GM12878 (cell line): ENCODE results near the gene DUOX2. TPM values are rescaled to one million over a fixed set of nuclear protein-coding genes. Genes with fewer than 3 reads are reported as not detected.

ENCODE experiments used
- ATAC-seq: fragments of 200-7000 bp; cut with Tn5 transposase; 3 replicates; pipeline ENCODE4 v1.9.1; 2020; ENCODE audit warnings: mild to moderate bottlenecking, moderate library complexity
- BruUV-seq: library from RNA; stranded (reverse); fragments of 400-500 nt; replicated peaks from 2 replicates; lab custom pipeline; 2021; lab: Mats Ljungman, UMichigan
- CTCF ChIA-PET: fragments of 300-600 bp; sonication (Branson Sonifier 250); formaldehyde crosslinking; extraction: SDS; loops from one replicate; lab custom pipeline; 2021; ENCODE audit warnings: inconsistent platforms; lab: Yijun Ruan, JAX
- POLR2A ChIA-PET: fragments of 350-600 bp; formaldehyde crosslinking; extraction: SDS; loops from one replicate; lab custom pipeline; 2021; ENCODE audit warnings: inconsistent platforms; lab: Charles Lee
- RAD21 ChIA-PET: fragments of 300-600 bp; sonication (Branson Sonifier 250); formaldehyde crosslinking; loops from one replicate; lab custom pipeline; 2023; ENCODE audit warnings: antibody characterized with exemption; ENCODE audit not compliant: unreplicated experiment; lab: Charles Lee
- SMC1A ChIA-PET: fragments of 300-600 bp; sonication (Branson Sonifier 250); formaldehyde crosslinking; loops from one replicate; lab custom pipeline; 2023; ENCODE audit not compliant: unreplicated experiment, uncharacterized antibody; lab: Charles Lee
- DNase-seq: peaks from one replicate; pipeline ENCODE4 v3.0.0-alpha.2; 2011; ENCODE audit warnings: low read depth, low spot score
- FAIRE-seq: peaks from 3 replicates; lab custom pipeline; 2011; peaks lifted over from hg19 to GRCh38; lab: Jason Lieb, UNC
- H2AFZ ChIP-seq: 2 replicates; pipeline ENCODE4 v1.6.0; 2011; ENCODE audit warnings: low read depth, low read length, control low read depth; ENCODE audit not compliant: control insufficient read depth
- H3K27ac ChIP-seq: 2 replicates; pipeline ENCODE4 v1.5.1; 2011; ENCODE audit warnings: control low read depth; ENCODE audit not compliant: control insufficient read depth, insufficient read depth
- H3K27me3 ChIP-seq, 2 experiments: replicated peaks in 1 of 2; 2 replicates each; pipeline versions ENCODE4 v1.6.0 to v1.6.1; 2011; ENCODE audit warnings: low read length in 1 of 2; ENCODE audit not compliant: control insufficient read depth in 2 of 2, insufficient read depth in 2 of 2
- H3K36me3 ChIP-seq, 2 experiments: 2 replicates each; pipeline ENCODE4 v1.5.1; 2011; ENCODE audit warnings: low read length in 1 of 2; ENCODE audit not compliant: control insufficient read depth in 2 of 2, insufficient read depth in 2 of 2
- H3K4me1 ChIP-seq: 2 replicates; pipeline ENCODE4 v1.6.1; 2011; ENCODE audit warnings: mild to moderate bottlenecking, low read length, moderate library complexity, mixed read lengths; ENCODE audit not compliant: control insufficient read depth, insufficient read depth
- H3K4me2 ChIP-seq: 2 replicates; pipeline ENCODE4 v1.6.0; 2011; ENCODE audit warnings: control low read depth; ENCODE audit not compliant: control insufficient read depth, insufficient read depth
- H3K4me3 ChIP-seq: fragments of 200-600 bp; sonication (generic); 2 replicates; pipeline ENCODE4 v1.5.1; 2016
- H3K79me2 ChIP-seq: 2 replicates; pipeline ENCODE4 v1.6.0; 2011; ENCODE audit warnings: low read length; ENCODE audit not compliant: control insufficient read depth, insufficient read depth
- H3K9ac ChIP-seq: 2 replicates; pipeline ENCODE4 v1.8.0; 2011; ENCODE audit warnings: low read length, control low read depth, mixed read lengths; ENCODE audit not compliant: control insufficient read depth, insufficient read depth
- H3K9me3 ChIP-seq: replicated peaks from 3 replicates; pipeline ENCODE4 v1.5.1; 2011; ENCODE audit warnings: mild to moderate bottlenecking, low read length; ENCODE audit not compliant: control insufficient read depth, insufficient read depth
- H4K20me1 ChIP-seq: 2 replicates; pipeline ENCODE4 v1.6.0; 2011; ENCODE audit not compliant: control insufficient read depth, insufficient read depth
- BCL11A ChIP-seq: IDR thresholded peaks from 2 replicates; pipeline ENCODE4 v1.6.1; 2011; ENCODE audit warnings: low read depth, low read length
- CHD4 ChIP-seq: fragments of 200-600 bp; sonication (generic); IDR thresholded peaks from 2 replicates; pipeline ENCODE4 v1.6.1; 2016; ENCODE audit warnings: mild to moderate bottlenecking
- ESRRA ChIP-seq: IDR thresholded peaks from 2 replicates; pipeline ENCODE4 v1.6.1; 2012; ENCODE audit warnings: mild to moderate bottlenecking, low read length, improper control_type of control experiment
- IKZF1 ChIP-seq: fragments of 450-650 bp; conservative IDR thresholded peaks from 2 replicates; pipeline ENCODE4 v1.6.1; 2017; ENCODE audit warnings: antibody characterized with exemption, mild to moderate bottlenecking
- JUND ChIP-seq: IDR thresholded peaks from 2 replicates; pipeline ENCODE4 v1.6.1; 2012; ENCODE audit warnings: low read depth, mild to moderate bottlenecking, low read length, improper control_type of control experiment, moderate library complexity
- MTA3 ChIP-seq: IDR thresholded peaks from 2 replicates; pipeline ENCODE4 v1.6.1; 2012; ENCODE audit warnings: low read length, inconsistent platforms, borderline replicate concordance
- NFYB ChIP-seq: IDR thresholded peaks from 2 replicates; pipeline ENCODE4 v1.6.1; 2011; ENCODE audit warnings: low read depth, mild to moderate bottlenecking, low read length, improper control_type of control experiment, moderate library complexity; ENCODE audit not compliant: insufficient read depth
- SREBF2 ChIP-seq: IDR thresholded peaks from 2 replicates; pipeline ENCODE4 v1.6.1; 2012; ENCODE audit warnings: mild to moderate bottlenecking, low read length
- TCF3 ChIP-seq: IDR thresholded peaks from 2 replicates; pipeline ENCODE4 v1.6.1; 2012; ENCODE audit warnings: low read depth, mild to moderate bottlenecking, low read length, borderline replicate concordance; ENCODE audit not compliant: insufficient read depth
- WGBS: methylation state at CpG from one replicate; pipeline ENCODE4 v1.1.6; 2016; ENCODE audit warnings: low lambda C conversion rate; ENCODE audit not compliant: insufficient replicate concordance, insufficient coverage; ENCODE audit errors: missing lambda C conversion rate; 5-methylcytosine and 5-hydroxymethylcytosine counted together
- in situ Hi-C: fragments of 300-500 bp; cut with MboI; formaldehyde crosslinking; loops from 9 replicates; pipeline ENCODE4 v1.14.3; 2018; ENCODE audit warnings: mixed read lengths
- intact Hi-C: fragments of 100-400 bp; cut with micrococcal nuclease; formaldehyde crosslinking; loops from one replicate; pipeline ENCODE4 v1.14.2; 2022; ENCODE audit not compliant: unreplicated experiment
- polyA plus RNA-seq, 11 experiments: library from polyadenylated mRNA; depleted of rRNA in 4 of 11; unstranded in 6 of 11; stranded (reverse) in 5 of 11; fragments of >200 nt; fragmentation: Nextera tagmentation in 4 of 11; fragmentation: Illumina TruSeq in 1 of 11; extraction: Ambion mirVana in 4 of 11; extraction: Trizol in 1 of 11; gene quantifications; 1 replicate in 1 of 11; 2 replicates in 10 of 11; pipeline versions ENCODE4 v1.2.1 to v1.2.3, GENCODE V29; 2011 to 2016; ENCODE audit warnings: inconsistent platforms in 2 of 11, missing spikeins in 2 of 11, low read depth in 1 of 11
- total RNA-seq, 4 experiments: library from RNA; depleted of rRNA in 3 of 4; stranded (reverse); fragments of >200 nt in 3 of 4; fragmentation: Illumina TruSeq in 1 of 4; extraction: Trizol in 1 of 4; gene quantifications; 2 replicates each; pipeline versions ENCODE4 v1.2.1 to v1.2.3, GENCODE V29; 2013 to 2021
- TF ChIP-seq, protein P1 (sequence below): fragments of 450-650 bp; IDR thresholded peaks from 2 replicates; pipeline ENCODE4 v1.6.1; 2018; ENCODE audit warnings: borderline replicate concordance, mild to moderate bottlenecking; ENCODE audit not compliant: partially characterized antibody
- TF ChIP-seq, protein P2 (sequence below): fragments of 450-650 bp; IDR thresholded peaks from 2 replicates; pipeline ENCODE4 v1.6.1; 2017; ENCODE audit warnings: mild to moderate bottlenecking
- TF ChIP-seq, protein P3 (sequence below): fragments of 450-650 bp; IDR thresholded peaks from 2 replicates; pipeline ENCODE4 v1.6.1; 2017; ENCODE audit warnings: mild to moderate bottlenecking, moderate library complexity
- TF ChIP-seq, protein P4 (sequence below): fragments of 450-650 bp; IDR thresholded peaks from 2 replicates; pipeline ENCODE4 v1.6.1; 2016; ENCODE audit warnings: mild to moderate bottlenecking

Gene DUOX2
- total and polyA plus RNA-seq, 10 of the 15 experiments (the other 5 are each of a cell fraction or from before 2014, with no cell fraction given) = 0.05 TPM; not detected in 9

DNA sequence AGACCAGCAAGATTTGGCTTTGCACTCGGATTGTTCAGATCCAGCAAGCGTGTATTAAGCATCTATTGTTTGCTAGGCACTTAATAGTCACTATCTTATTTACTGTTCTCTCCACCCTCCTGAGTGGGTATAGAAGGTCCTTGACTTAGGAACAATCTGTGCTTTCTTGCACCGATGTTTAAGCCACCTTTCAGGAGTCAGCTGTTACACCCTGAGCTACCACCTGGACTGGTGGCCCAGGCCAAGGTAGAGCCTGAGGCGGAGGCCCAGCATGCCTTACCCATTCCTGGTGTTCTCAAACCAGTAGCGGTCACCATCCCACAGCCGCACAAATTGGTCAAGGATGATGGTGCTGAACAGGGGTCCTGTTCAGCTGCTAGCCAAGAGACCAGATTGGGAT lies 25.8 kb upstream of the DUOX2 start:
- RAD21 ChIA-PET = no interaction called here
- no TSS peak for BruUV-seq

More for the DNA sequence above, 25.8 kb upstream of the DUOX2 start:
- WGBS = 69% methylated on average over 6 of the region's 6 CpGs
- no peak overlapping the region for H3K9ac ChIP-seq
- H3K4me2 ChIP-seq = no peak overlapping the region
- no peak for ATAC-seq
- no peaks in the 10 kb centered on the region for H3K4me1 ChIP-seq
- intact Hi-C loops = no loop called here
- no peak for FAIRE-seq
- no peak for DNase-seq
- H3K27me3 ChIP-seq = peaks cover 0 to 2% of the 10 kb centered on the region in 2 experiments; a peak in 1 of 4 replicates
- POLR2A ChIA-PET = no interaction called here
- CTCF ChIA-PET = interaction anchor here (0.7 to 1.9 kb wide), 3 partner anchors 10 to 29 kb away, joined by 3 to 6 read pairs (median 4); no protein-coding TSS in a partner anchor
- H3K36me3 ChIP-seq = no peaks in the 10 kb centered on the region
- no peak overlapping the region for H3K4me3 ChIP-seq
- H3K27ac ChIP-seq = no peak overlapping the region
- TF ChIP-seq JUND = no peak
- no peak for TF ChIP-seq SREBF2
- TF ChIP-seq MTA3 = no peak
- no peak for TF ChIP-seq TCF3
- no peak for TF ChIP-seq IKZF1
- no peak for TF ChIP-seq ESRRA
- no peak for TF ChIP-seq NFYB
- TF ChIP-seq, protein P1, sequence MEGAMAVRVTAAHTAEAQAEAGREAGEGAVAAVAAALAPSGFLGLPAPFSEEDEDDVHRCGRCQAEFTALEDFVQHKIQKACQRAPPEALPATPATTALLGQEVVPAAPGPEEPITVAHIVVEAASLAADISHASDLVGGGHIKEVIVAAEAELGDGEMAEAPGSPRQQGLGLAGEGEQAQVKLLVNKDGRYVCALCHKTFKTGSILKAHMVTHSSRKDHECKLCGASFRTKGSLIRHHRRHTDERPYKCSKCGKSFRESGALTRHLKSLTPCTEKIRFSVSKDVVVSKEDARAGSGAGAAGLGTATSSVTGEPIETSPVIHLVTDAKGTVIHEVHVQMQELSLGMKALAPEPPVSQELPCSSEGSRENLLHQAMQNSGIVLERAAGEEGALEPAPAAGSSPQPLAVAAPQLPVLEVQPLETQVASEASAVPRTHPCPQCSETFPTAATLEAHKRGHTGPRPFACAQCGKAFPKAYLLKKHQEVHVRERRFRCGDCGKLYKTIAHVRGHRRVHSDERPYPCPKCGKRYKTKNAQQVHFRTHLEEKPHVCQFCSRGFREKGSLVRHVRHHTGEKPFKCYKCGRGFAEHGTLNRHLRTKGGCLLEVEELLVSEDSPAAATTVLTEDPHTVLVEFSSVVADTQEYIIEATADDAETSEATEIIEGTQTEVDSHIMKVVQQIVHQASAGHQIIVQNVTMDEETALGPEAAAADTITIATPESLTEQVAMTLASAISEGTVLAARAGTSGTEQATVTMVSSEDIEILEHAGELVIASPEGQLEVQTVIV = no peak
- TF ChIP-seq, protein P2, sequence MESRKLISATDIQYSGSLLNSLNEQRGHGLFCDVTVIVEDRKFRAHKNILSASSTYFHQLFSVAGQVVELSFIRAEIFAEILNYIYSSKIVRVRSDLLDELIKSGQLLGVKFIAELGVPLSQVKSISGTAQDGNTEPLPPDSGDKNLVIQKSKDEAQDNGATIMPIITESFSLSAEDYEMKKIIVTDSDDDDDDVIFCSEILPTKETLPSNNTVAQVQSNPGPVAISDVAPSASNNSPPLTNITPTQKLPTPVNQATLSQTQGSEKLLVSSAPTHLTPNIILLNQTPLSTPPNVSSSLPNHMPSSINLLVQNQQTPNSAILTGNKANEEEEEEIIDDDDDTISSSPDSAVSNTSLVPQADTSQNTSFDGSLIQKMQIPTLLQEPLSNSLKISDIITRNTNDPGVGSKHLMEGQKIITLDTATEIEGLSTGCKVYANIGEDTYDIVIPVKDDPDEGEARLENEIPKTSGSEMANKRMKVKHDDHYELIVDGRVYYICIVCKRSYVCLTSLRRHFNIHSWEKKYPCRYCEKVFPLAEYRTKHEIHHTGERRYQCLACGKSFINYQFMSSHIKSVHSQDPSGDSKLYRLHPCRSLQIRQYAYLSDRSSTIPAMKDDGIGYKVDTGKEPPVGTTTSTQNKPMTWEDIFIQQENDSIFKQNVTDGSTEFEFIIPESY = no peak
- TF ChIP-seq, protein P3, sequence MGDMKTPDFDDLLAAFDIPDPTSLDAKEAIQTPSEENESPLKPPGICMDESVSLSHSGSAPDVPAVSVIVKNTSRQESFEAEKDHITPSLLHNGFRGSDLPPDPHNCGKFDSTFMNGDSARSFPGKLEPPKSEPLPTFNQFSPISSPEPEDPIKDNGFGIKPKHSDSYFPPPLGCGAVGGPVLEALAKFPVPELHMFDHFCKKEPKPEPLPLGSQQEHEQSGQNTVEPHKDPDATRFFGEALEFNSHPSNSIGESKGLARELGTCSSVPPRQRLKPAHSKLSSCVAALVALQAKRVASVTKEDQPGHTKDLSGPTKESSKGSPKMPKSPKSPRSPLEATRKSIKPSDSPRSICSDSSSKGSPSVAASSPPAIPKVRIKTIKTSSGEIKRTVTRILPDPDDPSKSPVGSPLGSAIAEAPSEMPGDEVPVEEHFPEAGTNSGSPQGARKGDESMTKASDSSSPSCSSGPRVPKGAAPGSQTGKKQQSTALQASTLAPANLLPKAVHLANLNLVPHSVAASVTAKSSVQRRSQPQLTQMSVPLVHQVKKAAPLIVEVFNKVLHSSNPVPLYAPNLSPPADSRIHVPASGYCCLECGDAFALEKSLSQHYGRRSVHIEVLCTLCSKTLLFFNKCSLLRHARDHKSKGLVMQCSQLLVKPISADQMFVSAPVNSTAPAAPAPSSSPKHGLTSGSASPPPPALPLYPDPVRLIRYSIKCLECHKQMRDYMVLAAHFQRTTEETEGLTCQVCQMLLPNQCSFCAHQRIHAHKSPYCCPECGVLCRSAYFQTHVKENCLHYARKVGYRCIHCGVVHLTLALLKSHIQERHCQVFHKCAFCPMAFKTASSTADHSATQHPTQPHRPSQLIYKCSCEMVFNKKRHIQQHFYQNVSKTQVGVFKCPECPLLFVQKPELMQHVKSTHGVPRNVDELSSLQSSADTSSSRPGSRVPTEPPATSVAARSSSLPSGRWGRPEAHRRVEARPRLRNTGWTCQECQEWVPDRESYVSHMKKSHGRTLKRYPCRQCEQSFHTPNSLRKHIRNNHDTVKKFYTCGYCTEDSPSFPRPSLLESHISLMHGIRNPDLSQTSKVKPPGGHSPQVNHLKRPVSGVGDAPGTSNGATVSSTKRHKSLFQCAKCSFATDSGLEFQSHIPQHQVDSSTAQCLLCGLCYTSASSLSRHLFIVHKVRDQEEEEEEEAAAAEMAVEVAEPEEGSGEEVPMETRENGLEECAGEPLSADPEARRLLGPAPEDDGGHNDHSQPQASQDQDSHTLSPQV = no peak
- TF ChIP-seq BCL11A = no peak
- TF ChIP-seq CHD4 = no peak
- TF ChIP-seq, protein P4, sequence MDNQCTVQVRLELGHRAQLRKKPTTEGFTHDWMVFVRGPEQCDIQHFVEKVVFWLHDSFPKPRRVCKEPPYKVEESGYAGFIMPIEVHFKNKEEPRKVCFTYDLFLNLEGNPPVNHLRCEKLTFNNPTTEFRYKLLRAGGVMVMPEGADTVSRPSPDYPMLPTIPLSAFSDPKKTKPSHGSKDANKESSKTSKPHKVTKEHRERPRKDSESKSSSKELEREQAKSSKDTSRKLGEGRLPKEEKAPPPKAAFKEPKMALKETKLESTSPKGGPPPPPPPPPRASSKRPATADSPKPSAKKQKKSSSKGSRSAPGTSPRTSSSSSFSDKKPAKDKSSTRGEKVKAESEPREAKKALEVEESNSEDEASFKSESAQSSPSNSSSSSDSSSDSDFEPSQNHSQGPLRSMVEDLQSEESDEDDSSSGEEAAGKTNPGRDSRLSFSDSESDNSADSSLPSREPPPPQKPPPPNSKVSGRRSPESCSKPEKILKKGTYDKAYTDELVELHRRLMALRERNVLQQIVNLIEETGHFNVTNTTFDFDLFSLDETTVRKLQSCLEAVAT = no peak
- TF ChIP-seq, all 136 proteins: peak for 0
- in situ Hi-C loops = no loop called here
- H3K79me2 ChIP-seq = no peaks in the 10 kb centered on the region
- no peak overlapping the region for H2AFZ ChIP-seq
- no peaks in the 10 kb centered on the region for H3K9me3 ChIP-seq
- SMC1A ChIA-PET = no interaction called here
- no peaks in the 10 kb centered on the region for H4K20me1 ChIP-seq
